ENCODE results near the gene KRT7.
A peak's percentile ranks its signal among the peaks of the same experiment; 100 is the strongest.

The KRT7 gene

GRCh38 chr12:52258335-52258901, 25.4 kb downstream of the KRT7 start:
- DNase-seq = no peak

GRCh38 chr12:52259657-52260243, 26.7 kb downstream of the KRT7 start:
- no peak for DNase-seq

- no peak for DNase-seq
Measured at GRCh38 chr12:52260361-52261207, 27.5 kb downstream of the KRT7 start.

GRCh38 chr12:52261208-52261484, 28.1 kb downstream of the KRT7 start:
- DNase-seq = no peak

GRCh38 chr12:52262286-52262685, 29.2 kb downstream of the KRT7 start:
- no peak for DNase-seq

- no peak for DNase-seq
Measured at GRCh38 chr12:52263761-52264434, 30.9 kb downstream of the KRT7 start.

- DNase-seq = no peak
Measured at GRCh38 chr12:52264435-52264825, 31.4 kb downstream of the KRT7 start.

GRCh38 chr12:52266514-52266913, 33.5 kb downstream of the KRT7 start:
- DNase-seq = no peak

- no peak for DNase-seq
Measured at GRCh38 chr12:52267266-52267665, 34.2 kb downstream of the KRT7 start.

GRCh38 chr12:52267699-52268098, 34.7 kb downstream of the KRT7 start:
- no peak for DNase-seq

GRCh38 chr12:52268212-52268611, 35.2 kb downstream of the KRT7 start:
- DNase-seq = no peak

- no peak for DNase-seq
Measured at GRCh38 chr12:52270541-52271070, 37.6 kb downstream of the KRT7 start.

GRCh38 chr12:52271158-52271557, 38.1 kb downstream of the KRT7 start:
- DNase-seq = no peak

- no peak for DNase-seq
Measured at GRCh38 chr12:52274521-52275120, 41.6 kb downstream of the KRT7 start, which contains the start of gene KRT86. KRT86 (plus strand) TSS chr12:52274645; CDS start chr12:52301917, 27,272 bp downstream.

- DNase-seq = no peak
Measured at GRCh38 chr12:52275686-52276085, 42.6 kb downstream of the KRT7 start.

- DNase-seq = no peak
Measured at GRCh38 chr12:52277486-52278245, 44.6 kb downstream of the KRT7 start.

- DNase-seq = peak; percentile 57 to 63
Measured at GRCh38 chr12:52278575-52279421, 45.8 kb downstream of the KRT7 start.

- no peak for DNase-seq
Measured at GRCh38 chr12:52279422-52280318, 46.6 kb downstream of the KRT7 start.

- no peak for DNase-seq
Measured at GRCh38 chr12:52280319-52280795, 47.3 kb downstream of the KRT7 start.
